Mammary epithelial cell (primary cell): ENCODE data around the gene KRTAP12-4.

Experiments used
- CTCF ChIP-seq, 2 donors: IDR thresholded peaks in 1 of 2; conservative IDR thresholded peaks in 1 of 2; 2 replicates each; pipeline ENCODE4 v1.5.1; 2011 to 2012; ENCODE audit warnings: inconsistent platforms in 2 of 2, low read length in 2 of 2, mild to moderate bottlenecking in 2 of 2, control low read depth in 1 of 2, low read depth in 1 of 2; ENCODE audit not compliant: insufficient read depth in 1 of 2; ENCODE audit errors: extremely low read depth in 1 of 2
- EZH2 ChIP-seq: IDR thresholded peaks from 2 replicates; pipeline ENCODE4 v1.6.1; 2012; ENCODE audit warnings: low read length, inconsistent platforms, borderline replicate concordance

- no peak for TF ChIP-seq CTCF (conservative IDR thresholded peaks at IDR 0.05 in 1 of 2, IDR thresholded peaks at IDR 0.05 in 1 of 2; ENCODE audit: extremely low read depth in 1 of 2, insufficient read depth in 1 of 2, low read depth in 1 of 2, low read length in 2 of 2)
- no peak for TF ChIP-seq EZH2
These were observed 24.0 kb downstream of the KRTAP12-4 start for GRCh38 chr21:44630440-44630839.
